ENCODE data around the gene AURKAIP1. TPM values are rescaled to one million over a fixed set of nuclear protein-coding genes. Genes with fewer than 3 reads are reported as not detected.

Gene AURKAIP1
- polyA plus RNA-seq, 1 of the 3 experiments (the other 2 are of a cell fraction), result 214 TPM

DNA sequence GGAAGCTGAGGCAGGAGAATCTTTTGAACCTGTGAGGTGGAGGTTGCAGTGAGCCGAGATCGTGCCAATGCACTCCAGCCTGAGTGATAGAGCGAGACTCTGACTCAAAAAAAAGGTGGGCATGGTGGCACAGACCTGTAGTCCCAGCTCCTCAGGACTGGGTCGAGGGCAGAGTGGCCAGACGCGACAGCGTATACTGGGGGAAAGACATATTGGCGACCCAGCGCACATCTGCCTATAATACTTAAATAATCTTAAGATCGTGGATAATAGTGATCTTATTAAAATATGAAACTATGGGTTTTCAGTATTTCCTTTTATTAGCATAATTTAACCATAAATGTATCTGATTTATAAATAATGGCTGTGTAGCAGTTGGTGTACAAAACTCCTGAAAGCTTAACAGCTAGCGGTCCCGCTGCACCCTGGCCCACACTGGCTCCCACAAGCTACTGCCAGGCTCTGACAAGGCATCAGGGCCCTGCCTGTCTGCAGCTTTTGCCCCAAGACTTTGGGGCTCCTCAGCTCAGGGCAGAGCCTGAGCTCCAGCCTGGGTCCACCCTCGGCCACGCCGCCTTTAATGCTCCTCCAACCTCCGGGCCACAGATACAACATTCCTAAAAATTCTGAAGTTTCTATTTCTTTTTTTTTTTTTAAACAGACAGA lies 2.7 kb upstream of the AURKAIP1 start:
- Histone ChIP-seq H3K9ac (no peak overlapping the region), H3K9me2 (no peaks in the 10 kb centered on the region), H2AFZ (ENCODE audit: low read depth) (no peak overlapping the region), H3K4me3 (ENCODE audit: low read depth in 2 of 2, low read length in 1 of 2) (no peak overlapping the region), H4K20me1 (ENCODE audit: insufficient read depth) (no peaks in the 10 kb centered on the region), H3K27ac (ENCODE audit: low read depth in 2 of 2, low read length in 1 of 2) (no peak overlapping the region), H3K36me3 (replicated peaks in 1 of 2; ENCODE audit: control insufficient read depth in 1 of 2, insufficient read depth in 2 of 2, low read length in 1 of 2) (peaks cover 0 to 8% of the 10 kb centered on the region in 2 experiments), H3K27me3 (ENCODE audit: insufficient read depth) (no peaks in the 10 kb centered on the region), H3K4me2 (no peak overlapping the region), H3K79me2 (ENCODE audit: insufficient read depth) (peaks cover 28% of the 10 kb centered on the region), H3F3A (replicated peaks; ENCODE audit: insufficient read depth) (peaks cover 13% of the 10 kb centered on the region), H3K4me1 (ENCODE audit: control insufficient read depth in 1 of 2, insufficient read depth in 2 of 2, low read depth in 1 of 2, low read length in 1 of 2) (peaks cover 0 to 21% of the 10 kb centered on the region in 2 experiments; a peak in 1 of 4 replicates), H3K9me3 (no peaks in the 10 kb centered on the region)
- TF ChIP-seq, protein P1, sequence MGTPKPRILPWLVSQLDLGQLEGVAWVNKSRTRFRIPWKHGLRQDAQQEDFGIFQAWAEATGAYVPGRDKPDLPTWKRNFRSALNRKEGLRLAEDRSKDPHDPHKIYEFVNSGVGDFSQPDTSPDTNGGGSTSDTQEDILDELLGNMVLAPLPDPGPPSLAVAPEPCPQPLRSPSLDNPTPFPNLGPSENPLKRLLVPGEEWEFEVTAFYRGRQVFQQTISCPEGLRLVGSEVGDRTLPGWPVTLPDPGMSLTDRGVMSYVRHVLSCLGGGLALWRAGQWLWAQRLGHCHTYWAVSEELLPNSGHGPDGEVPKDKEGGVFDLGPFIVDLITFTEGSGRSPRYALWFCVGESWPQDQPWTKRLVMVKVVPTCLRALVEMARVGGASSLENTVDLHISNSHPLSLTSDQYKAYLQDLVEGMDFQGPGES (IDR thresholded peaks at IDR 0.05; ENCODE audit: low read depth, low read length), result no peak
- TF ChIP-seq, protein P2, sequence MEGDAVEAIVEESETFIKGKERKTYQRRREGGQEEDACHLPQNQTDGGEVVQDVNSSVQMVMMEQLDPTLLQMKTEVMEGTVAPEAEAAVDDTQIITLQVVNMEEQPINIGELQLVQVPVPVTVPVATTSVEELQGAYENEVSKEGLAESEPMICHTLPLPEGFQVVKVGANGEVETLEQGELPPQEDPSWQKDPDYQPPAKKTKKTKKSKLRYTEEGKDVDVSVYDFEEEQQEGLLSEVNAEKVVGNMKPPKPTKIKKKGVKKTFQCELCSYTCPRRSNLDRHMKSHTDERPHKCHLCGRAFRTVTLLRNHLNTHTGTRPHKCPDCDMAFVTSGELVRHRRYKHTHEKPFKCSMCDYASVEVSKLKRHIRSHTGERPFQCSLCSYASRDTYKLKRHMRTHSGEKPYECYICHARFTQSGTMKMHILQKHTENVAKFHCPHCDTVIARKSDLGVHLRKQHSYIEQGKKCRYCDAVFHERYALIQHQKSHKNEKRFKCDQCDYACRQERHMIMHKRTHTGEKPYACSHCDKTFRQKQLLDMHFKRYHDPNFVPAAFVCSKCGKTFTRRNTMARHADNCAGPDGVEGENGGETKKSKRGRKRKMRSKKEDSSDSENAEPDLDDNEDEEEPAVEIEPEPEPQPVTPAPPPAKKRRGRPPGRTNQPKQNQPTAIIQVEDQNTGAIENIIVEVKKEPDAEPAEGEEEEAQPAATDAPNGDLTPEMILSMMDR (IDR thresholded peaks at IDR 0.05), result no peak
- TF ChIP-seq POLR2AphosphoS5 (IDR thresholded peaks at IDR 0.05; ENCODE audit: low read depth, low read length), result no peak
- ChIA-PET POLR2A (no interaction called here), CTCF (interaction anchor here (0.6 to 1.5 kb wide), 5 partner anchors 15 to 127 kb away, joined by 3 to 5 read pairs (median 3); no protein-coding TSS in a partner anchor)
- DNase-seq, result no peak
- WGBS (ENCODE audit: low lambda C conversion rate), result 93% methylated on average over 16 of the region's 16 CpGs

DNA sequence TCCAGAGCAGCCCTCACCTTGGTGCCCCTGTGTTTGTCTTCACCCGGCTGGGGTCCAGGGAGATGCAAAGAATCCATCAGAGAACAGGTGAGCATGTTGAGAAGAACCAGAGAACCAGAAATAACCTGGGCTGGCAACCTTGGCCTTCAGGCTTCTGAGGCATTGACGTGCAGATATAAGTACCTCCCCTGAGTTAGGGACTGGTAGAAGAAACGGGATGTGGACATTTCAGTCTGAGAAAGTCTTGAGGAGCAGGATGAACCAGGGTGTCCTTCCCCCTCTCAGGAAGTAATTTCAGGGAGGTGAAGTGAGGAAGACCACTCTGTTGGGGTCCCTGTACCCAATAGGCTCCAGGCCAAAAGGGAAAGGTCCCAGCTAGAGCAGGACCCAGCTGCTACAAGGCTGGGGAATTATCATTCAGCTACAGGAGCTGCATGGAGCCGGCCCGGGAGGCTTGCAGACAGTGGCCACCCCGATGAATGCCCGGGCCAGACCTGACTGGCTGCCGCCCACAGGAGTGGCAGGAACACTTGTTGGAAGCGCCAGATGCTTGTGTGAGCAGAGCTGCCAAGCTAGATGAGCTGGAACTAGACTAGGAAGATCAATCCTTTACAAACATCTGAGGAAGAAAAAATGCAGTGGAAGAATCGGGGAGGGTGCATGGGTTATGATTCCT lies 1.7 kb upstream of the AURKAIP1 start:
- WGBS (ENCODE audit: low lambda C conversion rate), result 81% methylated on average over 9 of the region's 10 CpGs
- DNase-seq, result no peak
- Histone ChIP-seq H3K79me2 (ENCODE audit: insufficient read depth) (peaks cover 36% of the 10 kb centered on the region), H3K4me2 (no peak overlapping the region), H3K9me2 (no peaks in the 10 kb centered on the region), H3K36me3 (replicated peaks in 1 of 2; ENCODE audit: control insufficient read depth in 1 of 2, insufficient read depth in 2 of 2, low read length in 1 of 2) (peaks cover 0 to 8% of the 10 kb centered on the region in 2 experiments), H3K27me3 (ENCODE audit: insufficient read depth) (no peaks in the 10 kb centered on the region), H3K9me3 (no peaks in the 10 kb centered on the region), H3K27ac (ENCODE audit: low read depth in 2 of 2, low read length in 1 of 2) (no peak overlapping the region), H3F3A (replicated peaks; ENCODE audit: insufficient read depth) (peaks cover 13% of the 10 kb centered on the region), H2AFZ (ENCODE audit: low read depth) (no peak overlapping the region), H3K4me3 (ENCODE audit: low read depth in 2 of 2, low read length in 1 of 2) (no peak overlapping the region), H3K4me1 (ENCODE audit: control insufficient read depth in 1 of 2, insufficient read depth in 2 of 2, low read depth in 1 of 2, low read length in 1 of 2) (peaks cover 0 to 27% of the 10 kb centered on the region in 2 experiments; a peak in 1 of 4 replicates), H3K9ac (no peak overlapping the region), H4K20me1 (ENCODE audit: insufficient read depth) (no peaks in the 10 kb centered on the region)
- POLR2A ChIA-PET, result no interaction called here
- CTCF ChIA-PET, result interaction anchor here (0.6 to 1.5 kb wide), 5 partner anchors 8 to 129 kb away, joined by 3 to 6 read pairs (median 3); no protein-coding TSS in a partner anchor
- TF ChIP-seq, protein P3, sequence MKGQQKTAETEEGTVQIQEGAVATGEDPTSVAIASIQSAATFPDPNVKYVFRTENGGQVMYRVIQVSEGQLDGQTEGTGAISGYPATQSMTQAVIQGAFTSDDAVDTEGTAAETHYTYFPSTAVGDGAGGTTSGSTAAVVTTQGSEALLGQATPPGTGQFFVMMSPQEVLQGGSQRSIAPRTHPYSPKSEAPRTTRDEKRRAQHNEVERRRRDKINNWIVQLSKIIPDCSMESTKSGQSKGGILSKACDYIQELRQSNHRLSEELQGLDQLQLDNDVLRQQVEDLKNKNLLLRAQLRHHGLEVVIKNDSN (IDR thresholded peaks at IDR 0.05; ENCODE audit: borderline replicate concordance, low read depth), result no peak
- TF ChIP-seq SMC3 (IDR thresholded peaks at IDR 0.05; ENCODE audit: low read depth, low read length), result no peak
- TF ChIP-seq YY1 (IDR thresholded peaks at IDR 0.05; ENCODE audit: low read depth), result no peak
- TF ChIP-seq CHD2 (IDR thresholded peaks at IDR 0.05; ENCODE audit: low read length, partially characterized antibody), result no peak
